ENCODE data around the gene DNAJC13. TPM values are rescaled to one million over a fixed set of nuclear protein-coding genes. Genes with fewer than 3 reads are reported as not detected.
"Not testable (repeated sequence)": the region's sequence is repeated elsewhere in the genome, so short reads cannot be mapped to it uniquely, and the experiment has no call there.

Gene DNAJC13
- polyA plus RNA-seq, 1 donor: 61.3 TPM

- no peak for DNase-seq
These were observed 125.3 kb downstream of the DNAJC13 start for GRCh38 chr3:132542577-132542976.

GRCh38 chr3:132543011-132543739 lies 125.9 kb downstream of the DNAJC13 start:
- DNase-seq: no peak

GRCh38 chr3:132544130-132544529 lies 126.8 kb downstream of the DNAJC13 start:
- no peak for DNase-seq

GRCh38 chr3:132545471-132545870 lies 128.2 kb downstream of the DNAJC13 start:
- no peak for DNase-seq

- DNase-seq: no peak
These were observed 131.9 kb downstream of the DNAJC13 start for GRCh38 chr3:132549169-132549568.

GRCh38 chr3:132549890-132550578 lies 132.7 kb downstream of the DNAJC13 start:
- DNase-seq: no peak

- no peak for DNase-seq
These were observed 133.4 kb downstream of the DNAJC13 start for GRCh38 chr3:132550579-132551305.

GRCh38 chr3:132553826-132554225 lies 136.5 kb downstream of the DNAJC13 start:
- no peak for DNase-seq

GRCh38 chr3:132554437-132554836 lies 137.1 kb downstream of the DNAJC13 start:
- DNase-seq: no peak

GRCh38 chr3:132555306-132556035 lies 138.2 kb downstream of the DNAJC13 start:
- no peak for DNase-seq

GRCh38 chr3:132556036-132556386 lies 138.7 kb downstream of the DNAJC13 start:
- not testable (repeated sequence) for DNase-seq

GRCh38 chr3:132556508-132557159 lies 139.3 kb downstream of the DNAJC13 start:
- DNase-seq: no peak

GRCh38 chr3:132561003-132561402 lies 143.7 kb downstream of the DNAJC13 start:
- DNase-seq: no peak

- DNase-seq: no peak
These were observed 146.2 kb downstream of the DNAJC13 start for GRCh38 chr3:132563420-132564069.

GRCh38 chr3:132564070-132564465 lies 146.8 kb downstream of the DNAJC13 start:
- no peak for DNase-seq

- no peak for DNase-seq
These were observed 151.1 kb downstream of the DNAJC13 start for GRCh38 chr3:132568422-132568821.

- no peak for DNase-seq
These were observed 151.9 kb downstream of the DNAJC13 start for GRCh38 chr3:132569153-132569552.

- DNase-seq: no peak
These were observed 152.3 kb downstream of the DNAJC13 start for GRCh38 chr3:132569580-132569979.

GRCh38 chr3:132570016-132570415 lies 152.7 kb downstream of the DNAJC13 start:
- no peak for DNase-seq

GRCh38 chr3:132573797-132574211 lies 156.5 kb downstream of the DNAJC13 start:
- DNase-seq: no peak

GRCh38 chr3:132587401-132587800 lies 170.1 kb downstream of the DNAJC13 start:
- no peak for DNase-seq
